MM.1S (cell line): ENCODE measurements around the gene SLC7A1.

Experiments
- DNase-seq: peaks from one replicate; pipeline ENCODE4 v3.0.0-alpha.2; 2015
- H2AFZ ChIP-seq: fragments of 300-600 bp; sonication (generic); 2 replicates; pipeline ENCODE4 v1.6.0; 2016; ENCODE audit warnings: antibody characterized with exemption, low read length
- H3F3A ChIP-seq: fragments of 300-600 bp; sonication (generic); 2 replicates; pipeline ENCODE4 v1.6.1; 2016; ENCODE audit warnings: mild to moderate bottlenecking, antibody characterized with exemption, low read length, moderate library complexity, mixed read lengths; ENCODE audit not compliant: insufficient read depth
- H3K27ac ChIP-seq: fragments of 300-600 bp; sonication (generic); 2 replicates; pipeline ENCODE4 v1.5.1; 2016; ENCODE audit warnings: mild to moderate bottlenecking, low read length
- H3K27me3 ChIP-seq: fragments of 300-600 bp; sonication (generic); replicated peaks from 2 replicates; pipeline ENCODE4 v1.6.0; 2016; ENCODE audit warnings: low read length; ENCODE audit not compliant: insufficient read depth
- H3K36me3 ChIP-seq: fragments of 300-600 bp; sonication (generic); replicated peaks from 2 replicates; pipeline ENCODE4 v1.6.1; 2016; ENCODE audit warnings: mild to moderate bottlenecking, low read length, mixed read lengths; ENCODE audit not compliant: insufficient read depth
- H3K4me1 ChIP-seq: fragments of 300-600 bp; sonication (generic); 2 replicates; pipeline ENCODE4 v1.6.1; 2016; ENCODE audit warnings: low read length, mixed read lengths
- H3K4me2 ChIP-seq: fragments of 300-600 bp; sonication (generic); 2 replicates; pipeline ENCODE4 v1.6.0; 2016; ENCODE audit warnings: low read depth, low read length
- H3K4me3 ChIP-seq: fragments of 300-600 bp; sonication (generic); 2 replicates; pipeline ENCODE4 v1.5.1; 2016; ENCODE audit warnings: low read length, mixed read lengths
- H3K79me2 ChIP-seq: fragments of 300-600 bp; sonication (generic); 2 replicates; pipeline ENCODE4 v1.6.1; 2016; ENCODE audit warnings: mixed run types, low read length, mixed read lengths
- H3K9ac ChIP-seq: fragments of 300-600 bp; sonication (generic); 2 replicates; pipeline ENCODE4 v1.6.1; 2016; ENCODE audit warnings: low read length, mixed read lengths
- H3K9me2 ChIP-seq: fragments of 300-600 bp; sonication (generic); replicated peaks from 2 replicates; pipeline ENCODE4 v1.6.1; 2016; ENCODE audit warnings: mild to moderate bottlenecking, low read length, mixed read lengths; ENCODE audit not compliant: insufficient read depth
- H3K9me3 ChIP-seq: fragments of 300-600 bp; sonication (generic); replicated peaks from 2 replicates; pipeline ENCODE4 v1.6.1; 2016; ENCODE audit warnings: mild to moderate bottlenecking, low read length, mixed read lengths; ENCODE audit not compliant: insufficient read depth
- H4K20me1 ChIP-seq: fragments of 300-600 bp; sonication (generic); 2 replicates; pipeline ENCODE4 v1.6.1; 2016; ENCODE audit warnings: mild to moderate bottlenecking, low read length, moderate library complexity, mixed read lengths; ENCODE audit not compliant: insufficient read depth
- EZH2 ChIP-seq: fragments of 300-600 bp; sonication (generic); optimal IDR thresholded peaks from 2 replicates; pipeline ENCODE3; 2017; ENCODE audit warnings: low read depth, mild to moderate bottlenecking, antibody characterized with exemption, low read length, mixed read lengths
- EZH2phosphoT487 ChIP-seq: fragments of 300-600 bp; sonication (generic); IDR thresholded peaks from 2 replicates; pipeline ENCODE4 v1.6.1; 2018; ENCODE audit warnings: antibody characterized with exemption, low read length
- TF ChIP-seq, protein P1 (sequence below): fragments of 300-600 bp; sonication (generic); IDR thresholded peaks from 2 replicates; pipeline ENCODE4 v1.5.1; 2016; ENCODE audit warnings: antibody characterized with exemption, low read length, mixed read lengths

The SLC7A1 gene

DNA sequence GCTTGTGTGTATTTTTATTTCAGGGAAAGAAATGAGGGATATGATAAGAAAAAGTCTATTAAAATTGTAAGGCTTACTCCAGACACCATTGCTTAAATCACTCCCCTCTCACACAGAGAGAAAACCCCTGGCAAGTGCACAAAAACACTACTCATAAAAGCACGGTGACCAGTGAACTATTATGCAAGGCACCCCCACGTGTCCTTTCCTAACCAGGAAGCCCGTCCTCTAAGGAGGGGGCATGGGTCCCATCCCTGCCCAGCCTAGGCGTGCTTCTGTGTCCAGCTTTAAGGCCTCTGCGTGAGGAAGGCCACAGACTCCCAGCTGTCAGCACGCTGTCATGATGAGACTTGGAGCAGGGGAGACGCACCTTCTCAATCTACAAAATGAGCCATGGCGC is 83.5 kb downstream of the SLC7A1 start:
- H3K9me3 ChIP-seq = no peaks in the 10 kb centered on the region
- no peak overlapping the region for H2AFZ ChIP-seq
- H3K36me3 ChIP-seq = no peaks in the 10 kb centered on the region
- H3K4me1 ChIP-seq = no peaks in the 10 kb centered on the region
- H3K4me3 ChIP-seq = no peak overlapping the region
- H3K79me2 ChIP-seq = no peaks in the 10 kb centered on the region
- TF ChIP-seq, protein P1, sequence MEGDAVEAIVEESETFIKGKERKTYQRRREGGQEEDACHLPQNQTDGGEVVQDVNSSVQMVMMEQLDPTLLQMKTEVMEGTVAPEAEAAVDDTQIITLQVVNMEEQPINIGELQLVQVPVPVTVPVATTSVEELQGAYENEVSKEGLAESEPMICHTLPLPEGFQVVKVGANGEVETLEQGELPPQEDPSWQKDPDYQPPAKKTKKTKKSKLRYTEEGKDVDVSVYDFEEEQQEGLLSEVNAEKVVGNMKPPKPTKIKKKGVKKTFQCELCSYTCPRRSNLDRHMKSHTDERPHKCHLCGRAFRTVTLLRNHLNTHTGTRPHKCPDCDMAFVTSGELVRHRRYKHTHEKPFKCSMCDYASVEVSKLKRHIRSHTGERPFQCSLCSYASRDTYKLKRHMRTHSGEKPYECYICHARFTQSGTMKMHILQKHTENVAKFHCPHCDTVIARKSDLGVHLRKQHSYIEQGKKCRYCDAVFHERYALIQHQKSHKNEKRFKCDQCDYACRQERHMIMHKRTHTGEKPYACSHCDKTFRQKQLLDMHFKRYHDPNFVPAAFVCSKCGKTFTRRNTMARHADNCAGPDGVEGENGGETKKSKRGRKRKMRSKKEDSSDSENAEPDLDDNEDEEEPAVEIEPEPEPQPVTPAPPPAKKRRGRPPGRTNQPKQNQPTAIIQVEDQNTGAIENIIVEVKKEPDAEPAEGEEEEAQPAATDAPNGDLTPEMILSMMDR = no peak
- no peak for TF ChIP-seq EZH2
- TF ChIP-seq EZH2phosphoT487 = no peak
- no peak overlapping the region for H3K27ac ChIP-seq
- H3K4me2 ChIP-seq = no peak overlapping the region
- no peak overlapping the region for H3K9ac ChIP-seq
- no peaks in the 10 kb centered on the region for H3K9me2 ChIP-seq
- H4K20me1 ChIP-seq = no peaks in the 10 kb centered on the region
- no peaks in the 10 kb centered on the region for H3K27me3 ChIP-seq
- DNase-seq = no peak
- no peaks in the 10 kb centered on the region for H3F3A ChIP-seq

DNA sequence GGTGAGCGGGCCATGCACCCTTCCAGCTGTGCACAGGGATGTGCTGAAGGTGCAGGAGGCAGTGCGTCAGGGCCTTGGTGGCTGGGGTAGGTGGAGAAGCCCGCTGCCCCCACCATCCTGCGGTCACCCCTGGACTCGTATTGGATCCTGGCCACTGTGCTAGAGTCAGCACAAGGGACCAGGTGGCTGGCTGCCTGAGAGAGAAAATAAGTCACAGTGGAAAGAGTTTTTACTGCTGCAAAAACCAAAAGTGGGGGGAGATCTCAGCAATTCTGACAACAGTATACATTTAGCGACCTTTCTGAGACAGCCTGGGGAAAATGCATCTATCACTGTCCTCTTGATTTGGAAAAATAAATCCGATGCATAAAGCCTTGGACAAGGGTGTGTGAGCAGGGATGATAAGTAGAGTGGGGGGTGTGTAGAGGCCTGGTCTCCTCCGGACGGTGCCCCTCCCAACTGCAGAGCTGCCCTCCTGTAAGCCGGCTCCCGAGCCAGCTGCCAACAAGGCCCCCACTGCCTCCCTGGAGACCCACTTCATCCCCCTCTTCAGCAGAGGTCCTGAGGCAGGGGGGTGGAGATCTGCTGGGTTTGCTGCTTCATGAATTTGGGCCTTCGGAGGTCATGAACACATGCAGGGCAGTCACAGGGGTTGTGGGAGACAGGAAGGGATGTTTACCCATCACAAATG is 84.2 kb downstream of the SLC7A1 start:
- Histone ChIP-seq H3K27ac (no peak overlapping the region), H3F3A (no peaks in the 10 kb centered on the region), H3K4me2 (no peak overlapping the region), H3K9ac (no peak overlapping the region), H4K20me1 (no peaks in the 10 kb centered on the region), H2AFZ (no peak overlapping the region), H3K36me3 (no peaks in the 10 kb centered on the region), H3K27me3 (no peaks in the 10 kb centered on the region), H3K4me3 (no peak overlapping the region), H3K9me2 (no peaks in the 10 kb centered on the region), H3K4me1 (no peaks in the 10 kb centered on the region), H3K79me2 (no peaks in the 10 kb centered on the region), H3K9me3 (no peaks in the 10 kb centered on the region)
- no peak for DNase-seq
- no peak for TF ChIP-seq EZH2
- TF ChIP-seq, protein P1 = no peak
- no peak for TF ChIP-seq EZH2phosphoT487

DNA sequence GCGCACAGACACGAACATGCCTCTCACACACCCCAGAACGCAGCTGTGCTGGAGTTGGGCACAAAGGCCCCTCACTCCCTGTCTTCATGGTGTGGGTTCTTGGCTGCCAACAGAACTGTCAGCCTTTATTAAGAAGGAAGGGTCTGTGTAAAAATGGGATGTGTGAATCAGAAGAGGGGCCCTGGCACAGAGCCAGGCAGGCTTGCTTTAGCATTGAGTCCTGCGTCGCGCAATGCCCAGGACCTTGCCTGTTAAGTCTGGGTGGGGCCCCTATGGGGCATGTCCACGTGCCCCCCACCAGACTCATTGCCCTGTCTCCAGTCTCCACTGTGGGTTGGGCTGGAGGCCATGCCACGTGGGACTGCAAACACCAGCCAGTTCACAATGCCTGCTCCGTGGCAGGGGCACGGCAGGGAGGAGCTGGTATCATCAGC is 84.8 kb downstream of the SLC7A1 start:
- Histone ChIP-seq H3K4me2 (no peak overlapping the region), H3K9ac (no peak overlapping the region), H3K4me3 (no peak overlapping the region), H4K20me1 (no peaks in the 10 kb centered on the region), H3K9me3 (no peaks in the 10 kb centered on the region), H3K27me3 (no peaks in the 10 kb centered on the region), H3K27ac (no peak overlapping the region), H3K79me2 (no peaks in the 10 kb centered on the region), H3K4me1 (no peaks in the 10 kb centered on the region), H3F3A (no peaks in the 10 kb centered on the region), H3K9me2 (no peaks in the 10 kb centered on the region), H2AFZ (no peak overlapping the region), H3K36me3 (no peaks in the 10 kb centered on the region)
- no peak for TF ChIP-seq EZH2
- no peak for TF ChIP-seq EZH2phosphoT487
- TF ChIP-seq, protein P1 = no peak
- DNase-seq = no peak
